Heart left ventricle (tissue), 13 donors: ENCODE measurements around the gene ANKRD34B.

Source experiments
- CTCF ChIP-seq, 12 donors: fragments of 200-600 bp; sonication (generic) in 4 of 12; IDR thresholded peaks; one replicate each; pipeline versions ENCODE4 v1.5.0 to v1.8.0; 2018 to 2022; ENCODE audit warnings: antibody characterized with exemption in 12 of 12, mild to moderate bottlenecking in 5 of 12
- POLR2A ChIP-seq, 2 donors: fragments of 450-650 bp; IDR thresholded peaks; one replicate each; pipeline ENCODE4 v1.6.1; 2017; ENCODE audit warnings: antibody characterized with exemption in 2 of 2, mild to moderate bottlenecking in 2 of 2, moderate library complexity in 2 of 2
- donor health status: ischemic (EF 13 %, LVEDD 7.1; RV severe dilation, severe dysfunction).
- donor health status: DM: no; HTN: yes; CAD: no.
- donor health status: DM: no; HTN: no; CAD: no.
- donor health status: ischemic (EF 25% LVEDD 6.9; RV normal size, moderate dysfunction).
- donor health status: ischemic (EF 25% LVEDD 5.7; RV mildly dilated, moderate dysfunction).
- donor health status: ischemic (EF 35%, LVEDD 5.7; RV mildly dilated, moderate dysfunction).
- donor health status: nonischemic (EF 11% LVEDD 7.7; RV severe dilation, severe dysfunction).
- donor health status: DM: yes; HTN: yes; CAD: no.
- donor health status: PGD.
- donor health status: ischemic (EF 29% LVEDD 5.4; RV normal size, mild dysfunction).
- donor health status: nonischemic (EF 23%, LVEDD 6.1; RV moderate dilation, normal function).

- TF ChIP-seq CTCF (IDR thresholded peaks at IDR 0.05), result no peak
- TF ChIP-seq POLR2A (IDR thresholded peaks at IDR 0.05), result no peak
Observed at GRCh38 chr5:80568251-80568650, 1.8 kb downstream of the ANKRD34B start.
